GM13976 (cell line): ENCODE data around the gene KRT8.
"Not testable (repeated sequence)": the region's sequence is repeated elsewhere in the genome, so short reads cannot be mapped to it uniquely, and the experiment has no call there.

Experiments
- DNase-seq: peaks from one replicate; pipeline ENCODE4 v3.0.0; 2012; ENCODE audit warnings: low spot score
- CTCF ChIP-seq: IDR thresholded peaks from 2 replicates; pipeline ENCODE4 v1.5.1; 2012; ENCODE audit warnings: borderline replicate concordance, mild to moderate bottlenecking; ENCODE audit not compliant: insufficient read depth; ENCODE audit errors: extremely low read depth, missing control alignments, control extremely low read depth
- in situ Hi-C: fragments of 300-500 bp; cut with MboI; formaldehyde crosslinking; loops from one replicate; pipeline ENCODE4 v1.12.0; 2022; ENCODE audit warnings: low sequenced_read_pairs, mixed read lengths, inconsistent platforms; ENCODE audit not compliant: unreplicated experiment

KRT8 gene

GRCh38 chr12:52860102-52860823 lies 44.6 kb downstream of the KRT8 start:
- in situ Hi-C loops, result no loop called here
- no peak for DNase-seq

GRCh38 chr12:52857500-52857899 lies 47.4 kb downstream of the KRT8 start:
- DNase-seq, result no peak
- no peak for TF ChIP-seq CTCF
- in situ Hi-C loops, result no loop called here

More at GRCh38 chr12:52860102-52860823, 44.6 kb downstream of the KRT8 start:
- TF ChIP-seq CTCF, result no peak

- TF ChIP-seq CTCF, result no peak
- in situ Hi-C loops, result no loop called here
- no peak for DNase-seq
Observed at GRCh38 chr12:52856787-52857186, 48.1 kb downstream of the KRT8 start.

- in situ Hi-C loops, DNase-seq: not testable (repeated sequence)
Observed at GRCh38 chr12:52856077-52856476, 48.8 kb downstream of the KRT8 start.

- DNase-seq, result no peak
- in situ Hi-C loops, result no loop called here
- TF ChIP-seq CTCF, result no peak
Observed at GRCh38 chr12:52851787-52852186, 53.1 kb downstream of the KRT8 start.

- TF ChIP-seq CTCF, result no peak
- in situ Hi-C loops, result no loop called here
- no peak for DNase-seq
Observed at GRCh38 chr12:52850681-52851080, 54.2 kb downstream of the KRT8 start.

- TF ChIP-seq CTCF, result no peak
- in situ Hi-C loops, result no loop called here
- no peak for DNase-seq
Observed at GRCh38 chr12:52849511-52849910, 55.4 kb downstream of the KRT8 start.
